AG04450 (cell line): Measurements from ENCODE around the gene PRPH. TPM values are rescaled to one million over a fixed set of nuclear protein-coding genes. Genes with fewer than 3 reads are reported as not detected.

Experiments used
- CTCF ChIA-PET: fragments of 300-600, 350-600 bp; formaldehyde crosslinking; extraction: SDS; loops from one replicate; lab custom pipeline; 2022; ENCODE audit warnings: antibody characterized with exemption, inconsistent platforms; lab: Charles Lee
- POLR2A ChIA-PET: fragments of 350-600 bp; formaldehyde crosslinking; extraction: SDS; loops from one replicate; lab custom pipeline; 2021; ENCODE audit warnings: antibody characterized with exemption, inconsistent platforms; lab: Yijun Ruan, JAX
- DNase-seq: peaks from one replicate; pipeline ENCODE4 v3.0.0-alpha.2; 2011; ENCODE audit warnings: low read depth, low spot score
- H3K27ac ChIP-seq: one replicate; pipeline ENCODE4 v1.5.1; 2012; ENCODE audit warnings: low read depth, low read length, control low read depth
- H3K27me3 ChIP-seq: one replicate; pipeline ENCODE4 v1.6.0; 2012; ENCODE audit warnings: low read length; ENCODE audit not compliant: control insufficient read depth, insufficient read depth
- H3K4me3 ChIP-seq: 2 replicates; pipeline ENCODE4 v1.5.1; 2011; ENCODE audit warnings: mild to moderate bottlenecking, low read depth, low read length, control low read depth
- H3K9me3 ChIP-seq: 2 replicates; pipeline ENCODE4 v1.5.1; 2012; ENCODE audit warnings: low read length; ENCODE audit not compliant: control insufficient read depth, insufficient read depth
- polyA plus RNA-seq: library from polyadenylated mRNA; depleted of rRNA; stranded (reverse); fragments of >200 nt; gene quantifications from 2 replicates; pipeline ENCODE4 v1.2.3, GENCODE V29; 2011
- TF ChIP-seq, protein P1 (sequence below): IDR thresholded peaks from 2 replicates; pipeline ENCODE4 v1.5.1; 2011; ENCODE audit warnings: low read depth, low read length, control low read depth, inconsistent platforms

The PRPH gene
- polyA plus RNA-seq, 1 experiment, result not detected

DNA sequence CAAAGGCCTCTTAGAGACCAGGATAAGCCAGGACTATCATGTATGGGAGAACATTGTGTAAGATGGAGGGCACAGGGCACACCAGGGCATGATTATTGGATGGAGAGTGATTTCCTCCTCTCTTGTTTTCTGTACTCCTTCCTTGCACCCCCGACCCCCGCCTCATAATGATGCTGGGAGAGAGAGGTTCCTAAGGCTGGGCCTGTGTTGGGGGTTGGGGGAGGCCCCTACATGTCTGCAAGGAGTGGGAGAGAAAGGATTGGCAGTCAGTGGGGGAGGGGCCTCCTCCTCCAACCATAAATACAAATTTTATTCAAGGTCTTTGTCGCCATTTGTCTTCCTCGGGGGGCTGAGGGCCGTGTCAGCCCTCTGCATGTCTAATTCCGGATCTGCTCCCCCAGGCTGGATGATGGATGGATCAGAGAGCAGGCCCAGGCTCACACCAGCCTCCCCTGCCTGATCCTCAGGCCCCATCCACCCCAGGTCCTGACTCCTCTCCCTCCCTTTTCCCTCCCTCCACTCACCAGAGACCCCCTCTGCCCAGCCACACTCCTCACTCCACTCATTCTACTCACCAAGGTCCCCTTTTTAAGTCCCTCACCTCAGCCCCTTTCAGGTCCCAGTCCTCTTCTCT is 44.0 kb downstream of the PRPH start:
- CTCF ChIA-PET, result interaction anchor here (2.0 to 2.8 kb wide), 2 partner anchors 8 to 19 kb away, joined by 15 to 16 read pairs; partner anchors contain the start of gene DNAJC22
- no peak for DNase-seq
- TF ChIP-seq, protein P1, sequence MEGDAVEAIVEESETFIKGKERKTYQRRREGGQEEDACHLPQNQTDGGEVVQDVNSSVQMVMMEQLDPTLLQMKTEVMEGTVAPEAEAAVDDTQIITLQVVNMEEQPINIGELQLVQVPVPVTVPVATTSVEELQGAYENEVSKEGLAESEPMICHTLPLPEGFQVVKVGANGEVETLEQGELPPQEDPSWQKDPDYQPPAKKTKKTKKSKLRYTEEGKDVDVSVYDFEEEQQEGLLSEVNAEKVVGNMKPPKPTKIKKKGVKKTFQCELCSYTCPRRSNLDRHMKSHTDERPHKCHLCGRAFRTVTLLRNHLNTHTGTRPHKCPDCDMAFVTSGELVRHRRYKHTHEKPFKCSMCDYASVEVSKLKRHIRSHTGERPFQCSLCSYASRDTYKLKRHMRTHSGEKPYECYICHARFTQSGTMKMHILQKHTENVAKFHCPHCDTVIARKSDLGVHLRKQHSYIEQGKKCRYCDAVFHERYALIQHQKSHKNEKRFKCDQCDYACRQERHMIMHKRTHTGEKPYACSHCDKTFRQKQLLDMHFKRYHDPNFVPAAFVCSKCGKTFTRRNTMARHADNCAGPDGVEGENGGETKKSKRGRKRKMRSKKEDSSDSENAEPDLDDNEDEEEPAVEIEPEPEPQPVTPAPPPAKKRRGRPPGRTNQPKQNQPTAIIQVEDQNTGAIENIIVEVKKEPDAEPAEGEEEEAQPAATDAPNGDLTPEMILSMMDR, result no peak
- no peak overlapping the region for H3K27ac ChIP-seq
- H3K9me3 ChIP-seq, result peaks cover 5% of the 10 kb centered on the region; the same call in 1 of the 2 replicates
- POLR2A ChIA-PET, result interaction anchor here (0.6 kb wide), 1 partner anchor 12 kb away, joined by 9 read pairs; no protein-coding TSS in a partner anchor
- no peak overlapping the region for H3K4me3 ChIP-seq
- H3K27me3 ChIP-seq, result peaks cover 85% of the 10 kb centered on the region

DNA sequence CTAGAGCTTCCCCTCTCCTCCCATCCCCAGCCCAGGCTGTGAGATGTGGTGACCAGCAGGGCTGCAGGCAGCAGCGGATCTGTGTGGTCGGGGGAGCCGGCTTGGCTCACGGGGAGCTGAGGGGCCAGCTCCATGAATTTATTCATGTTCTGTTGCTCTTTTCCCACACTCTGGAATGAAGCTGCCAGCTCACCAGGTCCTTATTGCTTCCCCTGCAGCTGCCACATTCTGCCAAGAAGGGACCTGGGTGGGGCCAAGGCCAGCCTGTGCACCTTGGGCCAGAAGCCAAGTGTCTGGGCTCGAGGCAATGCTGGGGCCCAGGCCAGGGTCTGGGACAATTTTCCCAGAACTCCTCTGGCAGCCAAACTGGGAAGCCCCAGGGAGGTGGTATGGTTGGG is 44.5 kb downstream of the PRPH start:
- TF ChIP-seq, protein P1, result no peak
- peaks cover 5% of the 10 kb centered on the region; the same call in 1 of the 2 replicates for H3K9me3 ChIP-seq
- POLR2A ChIA-PET, result no interaction called here
- no peak overlapping the region for H3K27ac ChIP-seq
- no peak for DNase-seq
- CTCF ChIA-PET, result interaction anchor here (1.1 kb wide), 1 partner anchor 174 kb away, joined by 3 read pairs; no protein-coding TSS in a partner anchor
- H3K27me3 ChIP-seq, result peaks cover 85% of the 10 kb centered on the region
- no peak overlapping the region for H3K4me3 ChIP-seq

DNA sequence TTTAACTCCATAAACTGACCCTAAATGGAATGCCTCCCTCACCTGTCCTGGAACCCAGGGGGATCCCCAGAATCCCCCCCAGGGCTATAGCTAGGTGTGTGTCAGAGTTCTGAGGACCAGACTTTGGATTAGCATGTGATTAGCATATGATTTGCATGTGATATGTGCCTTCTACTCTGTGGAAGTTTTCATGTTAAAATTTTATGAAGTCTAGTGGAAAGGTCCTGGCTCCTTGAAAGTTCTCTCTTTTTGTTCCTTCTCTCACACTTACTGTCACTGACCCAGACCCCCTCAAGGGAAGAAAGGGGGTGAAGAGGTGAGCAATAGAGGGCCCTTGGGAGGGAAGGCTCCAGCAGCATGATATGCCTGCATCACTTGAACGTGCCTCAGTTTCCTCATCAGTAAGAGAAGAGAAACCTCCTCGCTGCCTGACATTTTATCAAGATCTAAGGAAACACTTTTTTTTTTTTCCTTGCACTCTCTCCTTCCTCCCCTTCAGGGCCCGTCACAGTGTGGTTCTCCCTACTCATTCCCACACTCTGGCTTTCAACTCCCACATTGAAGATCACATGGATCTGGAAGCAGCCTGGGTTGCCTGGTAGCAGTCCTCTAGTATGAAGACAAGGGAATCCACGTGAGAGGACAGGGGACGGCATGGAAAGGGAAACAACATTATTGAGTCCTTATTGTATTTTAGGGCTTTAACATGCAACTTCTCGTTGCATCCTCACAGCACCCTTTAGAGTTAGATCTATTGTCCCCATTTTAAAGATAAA is 45.3 kb downstream of the PRPH start:
- no peak overlapping the region for H3K27ac ChIP-seq
- peaks cover 84% of the 10 kb centered on the region for H3K27me3 ChIP-seq
- TF ChIP-seq, protein P1, result no peak
- no peak for DNase-seq
- H3K4me3 ChIP-seq, result no peak overlapping the region
- ChIA-PET CTCF (interaction anchor here (1.1 to 2.9 kb wide), 4 partner anchors 8 to 174 kb away, joined by 3 to 47 read pairs (median 37); no protein-coding TSS in a partner anchor), POLR2A (no interaction called here)
- H3K9me3 ChIP-seq, result peaks cover 5% of the 10 kb centered on the region; the same call in 1 of the 2 replicates

DNA sequence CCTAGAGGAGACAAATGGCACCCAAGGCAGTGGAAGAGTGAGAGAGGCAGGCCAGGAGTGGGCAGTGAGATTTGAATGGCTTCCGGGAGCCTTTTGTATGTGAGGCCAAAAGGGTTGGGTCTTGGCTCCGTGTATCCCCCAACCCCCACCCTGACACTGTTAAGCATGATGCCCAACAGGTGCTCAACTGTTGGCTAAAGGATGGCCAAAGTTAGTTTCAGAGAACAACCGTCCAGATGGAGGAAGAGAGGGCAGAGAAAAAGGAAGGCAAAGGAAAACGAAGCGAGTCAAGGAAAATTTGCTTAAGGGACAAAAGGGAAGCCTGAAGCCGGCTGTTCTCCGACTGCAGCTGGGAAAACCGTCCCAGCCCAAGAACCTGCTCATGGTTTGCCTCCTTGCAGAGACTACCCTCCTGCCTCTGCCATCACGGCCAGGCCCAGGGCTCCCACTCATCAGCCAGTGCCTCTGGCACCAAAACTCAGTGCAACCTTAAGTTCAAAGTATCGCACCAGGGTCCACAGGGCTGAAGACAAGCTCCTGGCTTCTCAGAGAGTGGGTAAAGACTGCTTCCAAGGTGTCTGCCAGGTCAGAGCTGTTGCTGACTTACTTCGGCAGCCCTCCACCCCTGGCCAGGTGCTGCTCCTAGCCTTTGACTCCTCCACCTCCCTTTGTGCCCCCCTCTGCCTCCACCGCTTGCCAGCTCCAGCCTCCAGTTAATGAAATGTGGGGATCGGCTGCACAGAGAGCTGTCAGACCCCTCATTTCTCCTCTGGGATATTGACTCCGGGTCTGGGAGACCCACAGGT is 46.2 kb downstream of the PRPH start:
- Histone ChIP-seq H3K27me3 (peaks cover 82% of the 10 kb centered on the region), H3K9me3 (peaks cover 5% of the 10 kb centered on the region; the same call in 1 of the 2 replicates), H3K4me3 (no peak overlapping the region), H3K27ac (no peak overlapping the region)
- ChIA-PET CTCF (interaction anchor here (0.7 to 2.9 kb wide), 19 partner anchors 9 to 249 kb away, joined by 3 to 47 read pairs (median 5); partner anchors contain the start of genes PRPH and TROAP), POLR2A (interaction anchor here (0.6 to 2.3 kb wide), 4 partner anchors 9 to 174 kb away, joined by 3 to 12 read pairs (median 6); partner anchors contain the start of gene SPATS2)
- TF ChIP-seq, protein P1, result no peak
- no peak for DNase-seq
